ENCODE results near the gene LGR4. TPM values are rescaled to one million over a fixed set of nuclear protein-coding genes. Genes with fewer than 3 reads are reported as not detected.

The LGR4 gene
- total and polyA plus RNA-seq, 2 experiments from 2014 or later, result 22.6 to 99.6 TPM

DNA sequence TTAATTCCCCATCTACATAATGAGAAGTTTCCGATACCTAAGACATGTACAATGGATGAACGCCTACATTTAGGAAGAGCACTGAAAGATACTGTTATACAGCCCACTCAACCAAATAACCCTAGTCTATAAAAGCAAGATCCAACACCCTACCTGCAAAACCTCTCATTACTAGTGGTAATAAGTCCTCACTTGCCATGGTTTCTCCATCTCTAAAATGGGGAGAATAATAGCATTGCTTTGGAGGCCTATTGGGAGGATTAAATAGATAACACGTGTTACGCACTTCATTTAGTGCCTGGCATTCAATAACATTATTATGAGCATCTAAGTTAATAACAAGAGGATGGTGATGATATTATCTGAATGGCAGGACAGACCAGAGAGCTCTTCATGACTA is 16.9 kb downstream of the LGR4 start:
- TF ChIP-seq, protein P1, sequence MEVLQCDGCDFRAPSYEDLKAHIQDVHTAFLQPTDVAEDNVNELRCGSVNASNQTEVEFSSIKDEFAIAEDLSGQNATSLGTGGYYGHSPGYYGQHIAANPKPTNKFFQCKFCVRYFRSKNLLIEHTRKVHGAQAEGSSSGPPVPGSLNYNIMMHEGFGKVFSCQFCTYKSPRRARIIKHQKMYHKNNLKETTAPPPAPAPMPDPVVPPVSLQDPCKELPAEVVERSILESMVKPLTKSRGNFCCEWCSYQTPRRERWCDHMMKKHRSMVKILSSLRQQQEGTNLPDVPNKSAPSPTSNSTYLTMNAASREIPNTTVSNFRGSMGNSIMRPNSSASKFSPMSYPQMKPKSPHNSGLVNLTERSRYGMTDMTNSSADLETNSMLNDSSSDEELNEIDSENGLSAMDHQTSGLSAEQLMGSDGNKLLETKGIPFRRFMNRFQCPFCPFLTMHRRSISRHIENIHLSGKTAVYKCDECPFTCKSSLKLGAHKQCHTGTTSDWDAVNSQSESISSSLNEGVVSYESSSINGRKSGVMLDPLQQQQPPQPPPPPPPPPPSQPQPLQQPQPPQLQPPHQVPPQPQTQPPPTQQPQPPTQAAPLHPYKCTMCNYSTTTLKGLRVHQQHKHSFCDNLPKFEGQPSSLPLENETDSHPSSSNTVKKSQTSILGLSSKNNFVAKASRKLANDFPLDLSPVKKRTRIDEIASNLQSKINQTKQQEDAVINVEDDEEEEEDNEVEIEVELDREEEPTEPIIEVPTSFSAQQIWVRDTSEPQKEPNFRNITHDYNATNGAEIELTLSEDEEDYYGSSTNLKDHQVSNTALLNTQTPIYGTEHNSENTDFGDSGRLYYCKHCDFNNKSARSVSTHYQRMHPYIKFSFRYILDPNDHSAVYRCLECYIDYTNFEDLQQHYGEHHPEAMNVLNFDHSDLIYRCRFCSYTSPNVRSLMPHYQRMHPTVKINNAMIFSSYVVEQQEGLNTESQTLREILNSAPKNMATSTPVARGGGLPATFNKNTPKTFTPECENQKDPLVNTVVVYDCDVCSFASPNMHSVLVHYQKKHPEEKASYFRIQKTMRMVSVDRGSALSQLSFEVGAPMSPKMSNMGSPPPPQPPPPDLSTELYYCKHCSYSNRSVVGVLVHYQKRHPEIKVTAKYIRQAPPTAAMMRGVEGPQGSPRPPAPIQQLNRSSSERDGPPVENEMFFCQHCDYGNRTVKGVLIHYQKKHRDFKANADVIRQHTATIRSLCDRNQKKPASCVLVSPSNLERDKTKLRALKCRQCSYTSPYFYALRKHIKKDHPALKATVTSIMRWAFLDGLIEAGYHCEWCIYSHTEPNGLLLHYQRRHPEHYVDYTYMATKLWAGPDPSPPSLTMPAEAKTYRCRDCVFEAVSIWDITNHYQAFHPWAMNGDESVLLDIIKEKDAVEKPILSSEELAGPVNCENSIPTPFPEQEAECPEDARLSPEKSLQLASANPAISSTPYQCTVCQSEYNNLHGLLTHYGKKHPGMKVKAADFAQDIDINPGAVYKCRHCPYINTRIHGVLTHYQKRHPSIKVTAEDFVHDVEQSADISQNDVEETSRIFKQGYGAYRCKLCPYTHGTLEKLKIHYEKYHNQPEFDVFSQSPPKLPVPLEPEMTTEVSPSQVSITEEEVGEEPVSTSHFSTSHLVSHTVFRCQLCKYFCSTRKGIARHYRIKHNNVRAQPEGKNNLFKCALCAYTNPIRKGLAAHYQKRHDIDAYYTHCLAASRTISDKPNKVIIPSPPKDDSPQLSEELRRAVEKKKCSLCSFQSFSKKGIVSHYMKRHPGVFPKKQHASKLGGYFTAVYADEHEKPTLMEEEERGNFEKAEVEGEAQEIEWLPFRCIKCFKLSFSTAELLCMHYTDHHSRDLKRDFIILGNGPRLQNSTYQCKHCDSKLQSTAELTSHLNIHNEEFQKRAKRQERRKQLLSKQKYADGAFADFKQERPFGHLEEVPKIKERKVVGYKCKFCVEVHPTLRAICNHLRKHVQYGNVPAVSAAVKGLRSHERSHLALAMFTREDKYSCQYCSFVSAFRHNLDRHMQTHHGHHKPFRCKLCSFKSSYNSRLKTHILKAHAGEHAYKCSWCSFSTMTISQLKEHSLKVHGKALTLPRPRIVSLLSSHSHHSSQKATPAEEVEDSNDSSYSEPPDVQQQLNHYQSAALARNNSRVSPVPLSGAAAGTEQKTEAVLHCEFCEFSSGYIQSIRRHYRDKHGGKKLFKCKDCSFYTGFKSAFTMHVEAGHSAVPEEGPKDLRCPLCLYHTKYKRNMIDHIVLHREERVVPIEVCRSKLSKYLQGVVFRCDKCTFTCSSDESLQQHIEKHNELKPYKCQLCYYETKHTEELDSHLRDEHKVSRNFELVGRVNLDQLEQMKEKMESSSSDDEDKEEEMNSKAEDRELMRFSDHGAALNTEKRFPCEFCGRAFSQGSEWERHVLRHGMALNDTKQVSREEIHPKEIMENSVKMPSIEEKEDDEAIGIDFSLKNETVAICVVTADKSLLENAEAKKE (CRISPR knock-in tag; IDR thresholded peaks at IDR 0.05), result no peak
- TF ChIP-seq NANOG (IDR thresholded peaks at IDR 0.05; ENCODE audit: borderline replicate concordance), result no peak
- no peak for TF ChIP-seq ZNF331 (CRISPR knock-in tag; IDR thresholded peaks at IDR 0.05; ENCODE audit: low read depth)
- no peak for TF ChIP-seq JUNB (IDR thresholded peaks at IDR 0.05; ENCODE audit: unreplicated experiment)
- TF ChIP-seq EZH2phosphoT487 (IDR thresholded peaks at IDR 0.05; ENCODE audit: unreplicated experiment), result no peak
- TF ChIP-seq ZNF114 (CRISPR knock-in tag; IDR thresholded peaks at IDR 0.05), result no peak
- TF ChIP-seq, protein P2, sequence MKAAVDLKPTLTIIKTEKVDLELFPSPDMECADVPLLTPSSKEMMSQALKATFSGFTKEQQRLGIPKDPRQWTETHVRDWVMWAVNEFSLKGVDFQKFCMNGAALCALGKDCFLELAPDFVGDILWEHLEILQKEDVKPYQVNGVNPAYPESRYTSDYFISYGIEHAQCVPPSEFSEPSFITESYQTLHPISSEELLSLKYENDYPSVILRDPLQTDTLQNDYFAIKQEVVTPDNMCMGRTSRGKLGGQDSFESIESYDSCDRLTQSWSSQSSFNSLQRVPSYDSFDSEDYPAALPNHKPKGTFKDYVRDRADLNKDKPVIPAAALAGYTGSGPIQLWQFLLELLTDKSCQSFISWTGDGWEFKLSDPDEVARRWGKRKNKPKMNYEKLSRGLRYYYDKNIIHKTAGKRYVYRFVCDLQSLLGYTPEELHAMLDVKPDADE (IDR thresholded peaks at IDR 0.05), result no peak
- TF ChIP-seq STAT1 (IDR thresholded peaks at IDR 0.05; ENCODE audit: unreplicated experiment), result no peak
- no peak for TF ChIP-seq CREB1 (CRISPR knock-in tag; IDR thresholded peaks at IDR 0.05; ENCODE audit: low read depth)
- TF ChIP-seq, protein P3, sequence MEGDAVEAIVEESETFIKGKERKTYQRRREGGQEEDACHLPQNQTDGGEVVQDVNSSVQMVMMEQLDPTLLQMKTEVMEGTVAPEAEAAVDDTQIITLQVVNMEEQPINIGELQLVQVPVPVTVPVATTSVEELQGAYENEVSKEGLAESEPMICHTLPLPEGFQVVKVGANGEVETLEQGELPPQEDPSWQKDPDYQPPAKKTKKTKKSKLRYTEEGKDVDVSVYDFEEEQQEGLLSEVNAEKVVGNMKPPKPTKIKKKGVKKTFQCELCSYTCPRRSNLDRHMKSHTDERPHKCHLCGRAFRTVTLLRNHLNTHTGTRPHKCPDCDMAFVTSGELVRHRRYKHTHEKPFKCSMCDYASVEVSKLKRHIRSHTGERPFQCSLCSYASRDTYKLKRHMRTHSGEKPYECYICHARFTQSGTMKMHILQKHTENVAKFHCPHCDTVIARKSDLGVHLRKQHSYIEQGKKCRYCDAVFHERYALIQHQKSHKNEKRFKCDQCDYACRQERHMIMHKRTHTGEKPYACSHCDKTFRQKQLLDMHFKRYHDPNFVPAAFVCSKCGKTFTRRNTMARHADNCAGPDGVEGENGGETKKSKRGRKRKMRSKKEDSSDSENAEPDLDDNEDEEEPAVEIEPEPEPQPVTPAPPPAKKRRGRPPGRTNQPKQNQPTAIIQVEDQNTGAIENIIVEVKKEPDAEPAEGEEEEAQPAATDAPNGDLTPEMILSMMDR (conservative IDR thresholded peaks at IDR 0.05; ENCODE audit: low read depth in 2 of 2), result no peak
- TF ChIP-seq EZH2 (IDR thresholded peaks at IDR 0.05; ENCODE audit: low read depth, unreplicated experiment), result no peak
- TF ChIP-seq POLR2AphosphoS5 (IDR thresholded peaks at IDR 0.05; ENCODE audit: low read depth), result no peak
- TF ChIP-seq, protein P4, sequence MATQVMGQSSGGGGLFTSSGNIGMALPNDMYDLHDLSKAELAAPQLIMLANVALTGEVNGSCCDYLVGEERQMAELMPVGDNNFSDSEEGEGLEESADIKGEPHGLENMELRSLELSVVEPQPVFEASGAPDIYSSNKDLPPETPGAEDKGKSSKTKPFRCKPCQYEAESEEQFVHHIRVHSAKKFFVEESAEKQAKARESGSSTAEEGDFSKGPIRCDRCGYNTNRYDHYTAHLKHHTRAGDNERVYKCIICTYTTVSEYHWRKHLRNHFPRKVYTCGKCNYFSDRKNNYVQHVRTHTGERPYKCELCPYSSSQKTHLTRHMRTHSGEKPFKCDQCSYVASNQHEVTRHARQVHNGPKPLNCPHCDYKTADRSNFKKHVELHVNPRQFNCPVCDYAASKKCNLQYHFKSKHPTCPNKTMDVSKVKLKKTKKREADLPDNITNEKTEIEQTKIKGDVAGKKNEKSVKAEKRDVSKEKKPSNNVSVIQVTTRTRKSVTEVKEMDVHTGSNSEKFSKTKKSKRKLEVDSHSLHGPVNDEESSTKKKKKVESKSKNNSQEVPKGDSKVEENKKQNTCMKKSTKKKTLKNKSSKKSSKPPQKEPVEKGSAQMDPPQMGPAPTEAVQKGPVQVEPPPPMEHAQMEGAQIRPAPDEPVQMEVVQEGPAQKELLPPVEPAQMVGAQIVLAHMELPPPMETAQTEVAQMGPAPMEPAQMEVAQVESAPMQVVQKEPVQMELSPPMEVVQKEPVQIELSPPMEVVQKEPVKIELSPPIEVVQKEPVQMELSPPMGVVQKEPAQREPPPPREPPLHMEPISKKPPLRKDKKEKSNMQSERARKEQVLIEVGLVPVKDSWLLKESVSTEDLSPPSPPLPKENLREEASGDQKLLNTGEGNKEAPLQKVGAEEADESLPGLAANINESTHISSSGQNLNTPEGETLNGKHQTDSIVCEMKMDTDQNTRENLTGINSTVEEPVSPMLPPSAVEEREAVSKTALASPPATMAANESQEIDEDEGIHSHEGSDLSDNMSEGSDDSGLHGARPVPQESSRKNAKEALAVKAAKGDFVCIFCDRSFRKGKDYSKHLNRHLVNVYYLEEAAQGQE (IDR thresholded peaks at IDR 0.05; ENCODE audit: unreplicated experiment), result no peak
- H3K79me2 ChIP-seq (replicated peaks; ENCODE audit: insufficient read depth), result peaks cover 100% of the 10 kb centered on the region
- ATAC-seq, result no peak
- no peak overlapping the region for H3K4me3 ChIP-seq
- no peak overlapping the region for H3K4me3 Mint-ChIP-seq
- no peak overlapping the region for H3K4me2 ChIP-seq
- no peak overlapping the region for H2AFZ ChIP-seq
- H3F3A ChIP-seq (replicated peaks; ENCODE audit: low read depth), result no peaks in the 10 kb centered on the region
- H3K27ac Mint-ChIP-seq, result no peak overlapping the region
- no peak for DNase-seq (ENCODE audit: low spot score)
- no peaks in the 10 kb centered on the region for H3K27me3 ChIP-seq (ENCODE audit: insufficient read depth)
- H3K9me3 Mint-ChIP-seq, result peaks cover 21% of the 10 kb centered on the region; the same call in 2 of the 3 replicates
- peaks cover 26% of the 10 kb centered on the region for H3K36me3 Mint-ChIP-seq (ENCODE audit: low read depth)
- no peaks in the 10 kb centered on the region for H3K9me2 ChIP-seq (ENCODE audit: insufficient read depth)
- peaks cover 61% of the 10 kb centered on the region for H3K4me1 ChIP-seq (ENCODE audit: insufficient read depth)
- H3K4me1 Mint-ChIP-seq, result peaks cover 55% of the 10 kb centered on the region
- H4K20me1 ChIP-seq (replicated peaks; ENCODE audit: insufficient read depth), result peaks cover 13% of the 10 kb centered on the region
- H3K27me3 Mint-ChIP-seq (ENCODE audit: insufficient read depth, low read depth, poor library complexity), result peaks cover 2% of the 10 kb centered on the region
- no peak overlapping the region; the same call in 1 of the 2 replicates for H3K27ac ChIP-seq (ENCODE audit: low read depth)
- no peaks in the 10 kb centered on the region for H3K36me3 ChIP-seq (ENCODE audit: insufficient read depth)

Measured in GM23338 (cell line).